Right lobe of liver (tissue), 6 donors: ENCODE data around the gene RAD1. TPM values are rescaled to one million over a fixed set of nuclear protein-coding genes. Genes with fewer than 3 reads are reported as not detected.

Experiments
- ATAC-seq, 4 donors: fragments of 200-7000 bp; cut with Tn5 transposase; one replicate each; pipeline ENCODE4 v1.9.1; 2020; ENCODE audit warnings: mild to moderate bottlenecking in 4 of 4, moderate library complexity in 4 of 4
- DNase-seq, 3 donors: peaks; one replicate each; pipeline ENCODE4 v3.0.0-alpha.2; 2020
- H3K27ac ChIP-seq, 3 donors: fragments of 200-600 bp; one replicate each; pipeline ENCODE4 v1.8.0; 2022
- H3K27me3 ChIP-seq, 2 donors: fragments of 200-600 bp; one replicate each; pipeline ENCODE4 v1.8.0; 2022
- H3K36me3 ChIP-seq, 4 donors: fragments of 200-600 bp; sonication (generic) in 1 of 4; one replicate each; pipeline versions ENCODE4 v1.5.1 to v1.8.0; 2017 to 2022; ENCODE audit warnings: control low read depth in 1 of 4
- H3K4me1 ChIP-seq, 4 donors: fragments of 200-600 bp; sonication (generic) in 1 of 4; one replicate each; pipeline versions ENCODE4 v1.5.1 to v1.8.0; 2017 to 2022; ENCODE audit warnings: control low read depth in 1 of 4
- H3K4me3 ChIP-seq, 3 donors: fragments of 200-600 bp; one replicate each; pipeline ENCODE4 v1.8.0; 2022
- H3K9me3 ChIP-seq, 4 donors: fragments of 200-600 bp; sonication (generic) in 1 of 4; one replicate each; pipeline versions ENCODE4 v1.5.1 to v1.8.0; 2017 to 2022; ENCODE audit warnings: control low read depth in 1 of 4
- POLR2A ChIP-seq: fragments of 450-650 bp; IDR thresholded peaks from one replicate; pipeline ENCODE4 v1.6.1; 2017; ENCODE audit warnings: antibody characterized with exemption, mild to moderate bottlenecking
- WGBS: methylation state at CpG from one replicate; pipeline ENCODE4 v1.1.6; 2018; ENCODE audit warnings: low coverage, low lambda C conversion rate; ENCODE audit not compliant: insufficient coverage; ENCODE audit errors: missing lambda C conversion rate; 5-methylcytosine and 5-hydroxymethylcytosine counted together
- intact Hi-C, 2 donors: fragments of 100-400 bp; cut with DNase I; formaldehyde crosslinking; loops; one replicate each; pipeline versions ENCODE4 v1.11.2 to v1.14.1; 2022
- total RNA-seq, 6 experiments: library from RNA; depleted of rRNA in 2 of 6; stranded (reverse); fragments of >200 nt in 2 of 6; fragmentation: NEBNext Ultra II Directional in 3 of 6; extraction: Animal tissue kit (Norgen Biotek cat#: 25700) in 3 of 6; gene quantifications; one replicate each; pipeline versions ENCODE4 v1.1.0 to v1.2.4, GENCODE V29; 2016 to 2023
- TF ChIP-seq, protein P1 (sequence below), 4 donors: fragments of 200-600 bp in 3 of 4; fragments of 450-650 bp in 1 of 4; IDR thresholded peaks; one replicate each; pipeline versions ENCODE4 v1.5.1 to v1.8.0; 2016 to 2022; ENCODE audit warnings: antibody characterized with exemption in 4 of 4, mild to moderate bottlenecking in 2 of 4
- donor health status: DM: no; HTN: yes; CAD: no.
- donor health status: DM: no; HTN: no; CAD: no.
- donor health status: DM: no; HTN: no; CAD: no.
- donor health status: DM: no; HTN: yes; CAD: no.
- donor health status: DM: no; HTN: yes; CAD: no.

The RAD1 gene
- total RNA-seq, 6 experiments from 2014 or later = 4.7 to 9.0 (median 6.2) TPM

- no peaks in the 10 kb centered on the region for H3K27me3 ChIP-seq
- 72% methylated on average over 4 of the region's 4 CpGs for WGBS
- no peak overlapping the region for H3K27ac ChIP-seq
- peak overlapping the region; percentile 79 to 84 (median 83) for H3K4me3 ChIP-seq
- ATAC-seq = no peak
- TF ChIP-seq POLR2A = no peak
- TF ChIP-seq, protein P1, sequence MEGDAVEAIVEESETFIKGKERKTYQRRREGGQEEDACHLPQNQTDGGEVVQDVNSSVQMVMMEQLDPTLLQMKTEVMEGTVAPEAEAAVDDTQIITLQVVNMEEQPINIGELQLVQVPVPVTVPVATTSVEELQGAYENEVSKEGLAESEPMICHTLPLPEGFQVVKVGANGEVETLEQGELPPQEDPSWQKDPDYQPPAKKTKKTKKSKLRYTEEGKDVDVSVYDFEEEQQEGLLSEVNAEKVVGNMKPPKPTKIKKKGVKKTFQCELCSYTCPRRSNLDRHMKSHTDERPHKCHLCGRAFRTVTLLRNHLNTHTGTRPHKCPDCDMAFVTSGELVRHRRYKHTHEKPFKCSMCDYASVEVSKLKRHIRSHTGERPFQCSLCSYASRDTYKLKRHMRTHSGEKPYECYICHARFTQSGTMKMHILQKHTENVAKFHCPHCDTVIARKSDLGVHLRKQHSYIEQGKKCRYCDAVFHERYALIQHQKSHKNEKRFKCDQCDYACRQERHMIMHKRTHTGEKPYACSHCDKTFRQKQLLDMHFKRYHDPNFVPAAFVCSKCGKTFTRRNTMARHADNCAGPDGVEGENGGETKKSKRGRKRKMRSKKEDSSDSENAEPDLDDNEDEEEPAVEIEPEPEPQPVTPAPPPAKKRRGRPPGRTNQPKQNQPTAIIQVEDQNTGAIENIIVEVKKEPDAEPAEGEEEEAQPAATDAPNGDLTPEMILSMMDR (IDR thresholded peaks at IDR 0.05) = no peak
- DNase-seq = no peak
- peaks cover 0 to 11% (median under 1%) of the 10 kb centered on the region in 4 donors for H3K36me3 ChIP-seq
- no peaks in the 10 kb centered on the region for H3K9me3 ChIP-seq
- peaks cover 0 to 17% (median 8%) of the 10 kb centered on the region in 4 donors for H3K4me1 ChIP-seq
- intact Hi-C loops = no loop called here
Measured at GRCh38 chr5:34930870-34931269, 15.6 kb upstream of the RAD1 start.

GRCh38 chr5:34930462-34930844, 15.1 kb upstream of the RAD1 start:
- no peaks in the 10 kb centered on the region for H3K27me3 ChIP-seq
- peaks cover 0 to 11% (median 2%) of the 10 kb centered on the region in 4 donors for H3K36me3 ChIP-seq
- DNase-seq = no peak
- intact Hi-C loops = no loop called here
- WGBS = 0% methylated on average over 3 of the region's 3 CpGs
- no peaks in the 10 kb centered on the region for H3K9me3 ChIP-seq
- TF ChIP-seq, protein P1 (IDR thresholded peaks at IDR 0.05) = no peak
- no peak for TF ChIP-seq POLR2A
- peak overlapping the region; percentile 79 to 84 (median 83) for H3K4me3 ChIP-seq
- H3K4me1 ChIP-seq = peaks cover 0 to 17% (median 8%) of the 10 kb centered on the region in 4 donors
- no peak for ATAC-seq
- peak overlapping the region; percentile 78 to 87 (median 86) for H3K27ac ChIP-seq

- H3K27me3 ChIP-seq = no peaks in the 10 kb centered on the region
- H3K36me3 ChIP-seq = peaks cover 0 to 17% (median 5%) of the 10 kb centered on the region in 4 donors
- peak; percentile 68 to 75 (median 72) for ATAC-seq
- peak; percentile 91 to 95 (median 95) for DNase-seq
- H3K27ac ChIP-seq = peak overlapping the region; percentile 78 to 87 (median 86)
- peak overlapping the region; percentile 79 to 84 (median 83) for H3K4me3 ChIP-seq
- WGBS = 0% methylated on average over 16 of the region's 70 CpGs
- H3K4me1 ChIP-seq = peaks cover 0 to 17% (median 8%) of the 10 kb centered on the region in 4 donors
- no peaks in the 10 kb centered on the region for H3K9me3 ChIP-seq
- intact Hi-C loops = no loop called here
- TF ChIP-seq, protein P1 (IDR thresholded peaks at IDR 0.05) = no peak
- TF ChIP-seq POLR2A = peak; percentile 86
Measured at GRCh38 chr5:34929720-34930461, 14.6 kb upstream of the RAD1 start.

DNA sequence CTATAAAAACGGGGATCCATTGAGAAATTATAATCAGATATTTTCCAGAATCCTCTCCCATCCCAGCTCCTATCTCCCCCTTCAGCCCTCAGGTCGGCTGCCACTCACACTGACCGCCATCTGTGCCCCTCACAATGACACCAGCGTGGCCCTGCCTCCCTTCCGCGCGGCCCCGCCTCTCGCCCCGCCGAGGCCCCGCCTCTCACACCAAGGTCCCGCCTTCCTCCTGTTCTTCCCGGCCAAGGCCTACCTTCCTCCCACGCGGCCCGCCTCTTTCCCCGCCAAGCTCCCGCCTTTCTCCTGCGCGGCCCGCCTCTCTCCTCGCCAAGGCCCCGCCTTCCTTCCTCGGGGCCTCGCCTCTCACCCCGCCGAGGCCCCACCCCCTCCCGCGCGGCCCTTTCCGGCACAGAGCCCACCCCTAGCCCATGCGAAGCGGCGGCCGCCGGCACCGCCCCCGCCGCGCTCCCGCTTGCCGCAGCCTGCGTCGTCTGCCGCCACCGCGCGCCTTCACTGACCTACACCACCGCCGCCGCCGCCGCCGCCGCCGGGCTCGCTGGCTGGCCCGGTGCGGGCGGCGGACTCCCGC, 13.9 kb upstream of the RAD1 start, which contains the start of gene DNAJC21:
Gene DNAJC21 (plus strand): TSS at position 426 of the 586 bp plus-strand sequence. CDS start 261 bp downstream, outside the sequence.
- peak; percentile 95 to 97 (median 96) for ATAC-seq
- WGBS = 1% methylated on average over 27 of the region's 63 CpGs
- Histone ChIP-seq H3K4me1 (peaks cover 0 to 17% (median 8%) of the 10 kb centered on the region in 4 donors), H3K9me3 (no peaks in the 10 kb centered on the region), H3K27me3 (no peaks in the 10 kb centered on the region), H3K36me3 (peaks cover 0 to 23% (median 9%) of the 10 kb centered on the region in 4 donors), H3K4me3 (peak within 1 kb of the TSS; percentile 79 to 84 (median 83)), H3K27ac (peak within 1 kb of the TSS; percentile 78 to 87 (median 86))
- TF ChIP-seq POLR2A = peak; percentile 18
- TF ChIP-seq, protein P1 (IDR thresholded peaks at IDR 0.05) = no peak
- intact Hi-C loops = no loop called here
- peak; percentile 99 for DNase-seq
